Subcutaneous adipose tissue (tissue), 4 donors: ENCODE results near the gene RTTN. TPM values are rescaled to one million over a fixed set of nuclear protein-coding genes. Genes with fewer than 3 reads are reported as not detected.

Source experiments
- CTCF ChIP-seq: fragments of 450-650 bp; IDR thresholded peaks from one replicate; pipeline ENCODE4 v1.5.1; 2016; ENCODE audit warnings: low read depth, mild to moderate bottlenecking, control low read depth, antibody characterized with exemption, moderate library complexity
- total RNA-seq, 4 donors: library from RNA; depleted of rRNA; stranded (reverse); fragments of >200 nt; gene quantifications; one replicate each; pipeline ENCODE4 v1.1.0, GENCODE V29; 2016

The RTTN gene
- total RNA-seq, 4 donors from 2014 or later: 13.1 to 24.1 (median 19.9) TPM

- no peak for TF ChIP-seq CTCF
Observed at GRCh38 chr18:70041459-70042050, 163.9 kb downstream of the RTTN start.

GRCh38 chr18:70039186-70039585 lies 166.3 kb downstream of the RTTN start:
- no peak for TF ChIP-seq CTCF

- TF ChIP-seq CTCF: no peak
Observed at GRCh38 chr18:70037431-70038061, 167.9 kb downstream of the RTTN start.

GRCh38 chr18:70036771-70037347 lies 168.6 kb downstream of the RTTN start:
- TF ChIP-seq CTCF: no peak

DNA sequence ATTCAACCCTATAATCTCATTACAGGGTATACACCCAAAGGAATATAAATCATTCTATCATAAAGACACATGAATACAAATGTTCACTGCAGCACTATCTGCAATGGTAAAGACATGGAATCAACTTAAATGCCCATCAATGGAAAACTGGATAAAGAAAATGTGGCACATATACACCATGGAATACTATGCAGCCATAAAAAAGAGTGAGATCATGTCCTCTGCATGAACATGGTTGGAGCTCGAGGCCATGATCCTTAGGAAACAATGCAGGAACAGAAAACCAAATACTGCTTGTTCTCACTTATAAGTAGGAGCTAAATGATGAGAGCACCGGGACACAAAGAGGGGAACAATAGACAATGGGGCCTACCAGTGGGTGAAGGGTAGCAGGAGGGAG lies 169.3 kb downstream of the RTTN start:
- TF ChIP-seq CTCF: no peak

DNA sequence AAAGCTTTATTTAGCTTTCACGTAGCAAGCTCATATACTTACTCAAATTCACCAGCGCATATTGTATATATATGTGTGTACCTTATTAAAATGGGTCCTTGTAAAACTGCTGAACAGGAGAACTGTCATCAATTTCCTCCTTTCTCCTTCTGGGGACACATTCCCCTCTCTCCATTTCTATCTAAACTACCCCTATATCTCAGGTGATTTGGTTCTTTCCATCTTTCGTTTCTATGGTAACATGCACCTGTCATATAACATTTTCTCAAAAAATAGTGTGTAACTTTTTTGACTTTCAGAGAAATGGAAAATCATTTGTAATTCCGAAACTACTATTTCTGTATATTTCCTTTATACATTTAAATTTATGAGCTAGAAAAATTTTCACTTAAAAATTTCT lies 174.3 kb downstream of the RTTN start:
- no peak for TF ChIP-seq CTCF

- TF ChIP-seq CTCF: no peak
Observed at GRCh38 chr18:70030728-70031127, 174.8 kb downstream of the RTTN start.
